Motor neuron (in vitro differentiated cells): ENCODE results near the gene TMEM139. TPM values are rescaled to one million over a fixed set of nuclear protein-coding genes. Genes with fewer than 3 reads are reported as not detected.
A peak's percentile ranks its signal among the peaks of the same experiment; 100 is the strongest.
"Not testable (repeated sequence)": the region's sequence is repeated elsewhere in the genome, so short reads cannot be mapped to it uniquely, and the experiment has no call there.

Experiments
- ATAC-seq, 8 experiments: fragments of 200-7000 bp; cut with Tn5 transposase; replicated peaks in 6 of 8; 2 replicates each; pipeline ENCODE4 v1.8.0; 2021; ENCODE audit warnings: mild to moderate bottlenecking in 8 of 8, moderate library complexity in 8 of 8
- H3K27ac ChIP-seq, 2 donors: fragments of 250-450 bp; sonication (Bioruptor Pico); 2 replicates each; pipeline ENCODE4 v1.9.0; 2021; ENCODE audit warnings: antibody characterized with exemption in 2 of 2, mild to moderate bottlenecking in 2 of 2, moderate library complexity in 1 of 2
- H3K4me1 ChIP-seq, 2 donors: fragments of 250-450 bp; sonication (Bioruptor Pico); replicated peaks in 1 of 2; 2 replicates each; pipeline ENCODE4 v1.6.1; 2021; ENCODE audit warnings: antibody characterized with exemption in 2 of 2, mild to moderate bottlenecking in 2 of 2, moderate library complexity in 1 of 2
- H3K4me3 ChIP-seq, 5 donors: fragments of 250-450 bp; sonication (Bioruptor Pico); 2 replicates each; pipeline ENCODE4 v1.9.0; 2021; ENCODE audit warnings: antibody characterized with exemption in 5 of 5, mild to moderate bottlenecking in 5 of 5, moderate library complexity in 4 of 5
- WGBS, 10 experiments: fragments of 450-650 bp; shearing (Covaris generic); methylation state at CpG; one replicate each; pipeline ENCODE4 v1.0.0; 2022; 5-methylcytosine and 5-hydroxymethylcytosine counted together
- in situ Hi-C, 9 experiments: fragments of 400-800 bp; cut with MboI; loops; one replicate each; pipeline ENCODE4 v1.15.0; 2021; ENCODE audit warnings: low sequenced_read_pairs in 9 of 9, low pct_unique_long_range_greater_than_20kb in 2 of 9; ENCODE audit not compliant: unreplicated experiment in 9 of 9
- total RNA-seq, 8 experiments: library from RNA; unstranded; fragments of 300-600 nt; gene quantifications; 2 replicates each; pipeline versions ENCODE4 v1.2.3 to v1.2.4, GENCODE V29; 2022

The TMEM139 gene
- total RNA-seq, 8 experiments from 2014 or later = 0.51 to 4.5 (median 1.8) TPM

GRCh38 chr7:143285470-143285778 lies 666 bp downstream of the TMEM139 start:
- WGBS, 10 experiments = 83 to 100% (median 100%) methylated on average over 1 to 2 of the region's 3 CpGs; no CpG with 5 or more reads in 7 of the 10 experiments
- H3K4me3 ChIP-seq = no peak overlapping the region
- H3K4me1 ChIP-seq = peaks cover 20 to 25% of the 10 kb centered on the region in 2 donors
- no peak overlapping the region for H3K27ac ChIP-seq
- in situ Hi-C loops = loop anchor here in 1 of 9 experiments (25.0 kb wide), 1 partner anchor 102 kb away; the partner anchor contains the start of gene ZYX
- no peak for ATAC-seq

- Histone ChIP-seq H3K4me1 (peaks cover 25 to 27% of the 10 kb centered on the region in 2 donors), H3K4me3 (no peak overlapping the region), H3K27ac (no peak overlapping the region)
- 60 to 100% (median 100%) methylated on average over 1 to 2 of the region's 11 CpGs; no CpG with 5 or more reads in 3 of the 10 experiments for WGBS, 10 experiments
- in situ Hi-C loops = loop anchor here in 1 of 9 experiments (25.0 kb wide), 1 partner anchor 101 kb away; the partner anchor contains the start of gene ZYX
- no peak for ATAC-seq
Measured at GRCh38 chr7:143285806-143286521, 1.2 kb downstream of the TMEM139 start.

- H3K27ac ChIP-seq = no peak overlapping the region
- in situ Hi-C loops = loop anchor here in 1 of 9 experiments (25.0 kb wide), 1 partner anchor 101 kb away; the partner anchor contains the start of gene ZYX
Measured at GRCh38 chr7:143286522-143286890, 1.7 kb downstream of the TMEM139 start.

GRCh38 chr7:143287339-143287934 lies 2.7 kb downstream of the TMEM139 start:
- ATAC-seq = no peak
- peak overlapping the region; percentile 7 to 87 (median 76) for H3K4me3 ChIP-seq
- in situ Hi-C loops = loop anchor here in 1 of 9 experiments (25.0 kb wide), 1 partner anchor 100 kb away; the partner anchor contains the start of gene ZYX
- peaks cover 27% of the 10 kb centered on the region in 2 donors for H3K4me1 ChIP-seq
- peak overlapping the region in 1 of 2 donors; percentile 2 for H3K27ac ChIP-seq
- 91 to 100% (median 97%) methylated on average over 1 to 11 of the region's 17 CpGs; no CpG with 5 or more reads in 5 of the 10 experiments for WGBS, 10 experiments

More at GRCh38 chr7:143286522-143286890, 1.7 kb downstream of the TMEM139 start:
- no peak for ATAC-seq
- Histone ChIP-seq H3K4me3 (no peak overlapping the region), H3K4me1 (peaks cover 27% of the 10 kb centered on the region in 2 donors)
- WGBS, 10 experiments = 90 to 100% (median 100%) methylated on average over 1 to 3 of the region's 6 CpGs; no CpG with 5 or more reads in 6 of the 10 experiments

- peaks cover 27% of the 10 kb centered on the region in 2 donors for H3K4me1 ChIP-seq
- peak; percentile 89 to 98 (median 96) for ATAC-seq
- in situ Hi-C loops = loop anchor here in 1 of 9 experiments (25.0 kb wide), 1 partner anchor 99 kb away; the partner anchor contains the start of gene ZYX
- 0 to 63% (median 2%) methylated on average over 1 to 23 of the region's 84 CpGs; no CpG with 5 or more reads in 4 of the 10 experiments for WGBS, 10 experiments
- H3K4me3 ChIP-seq = peak within 1 kb of the TSS; percentile 72 to 87 (median 76)
- peak within 1 kb of the TSS; percentile 84 to 91 for H3K27ac ChIP-seq
Measured at GRCh38 chr7:143287935-143288826, 3.4 kb downstream of the TMEM139 start, which contains the start of gene CASP2. CASP2 (plus strand) TSS chr7:143288351; CDS start chr7:143288456, 105 bp downstream.

GRCh38 chr7:143288836-143289235 lies 4.1 kb downstream of the TMEM139 start:
- WGBS, 10 experiments = 0 to 6% (median 3%) methylated on average over 4 to 8 of the region's 11 CpGs; no CpG with 5 or more reads in 1 of the 10 experiments
- Histone ChIP-seq H3K4me3 (peak overlapping the region; percentile 72 to 87 (median 76)), H3K27ac (peak overlapping the region; percentile 84 to 91), H3K4me1 (peaks cover 20 to 21% of the 10 kb centered on the region in 2 donors)
- in situ Hi-C loops = loop anchor here in 1 of 9 experiments (25.0 kb wide), 1 partner anchor 98 kb away; the partner anchor contains the start of gene ZYX
- peak in 1 of 8 experiments; percentile 2 for ATAC-seq

- ATAC-seq = no peak
- WGBS, 10 experiments = 0 to 32% (median 15%) methylated on average over 1 to 5 of the region's 6 CpGs; no CpG with 5 or more reads in 2 of the 10 experiments
- peak overlapping the region; percentile 72 to 87 (median 76) for H3K4me3 ChIP-seq
- in situ Hi-C loops = loop anchor here in 1 of 9 experiments (25.0 kb wide), 1 partner anchor 98 kb away; the partner anchor contains the start of gene ZYX
- H3K4me1 ChIP-seq = peaks cover 17% of the 10 kb centered on the region in 2 donors
- H3K27ac ChIP-seq = no peak overlapping the region
Measured at GRCh38 chr7:143289421-143289820, 4.7 kb downstream of the TMEM139 start.

- H3K4me1 ChIP-seq = peaks cover 13 to 17% of the 10 kb centered on the region in 2 donors
- H3K27ac ChIP-seq, ATAC-seq: not testable (repeated sequence)
- in situ Hi-C loops = loop anchor here in 1 of 9 experiments (25.0 kb wide), 1 partner anchor 97 kb away; the partner anchor contains the start of gene ZYX
- H3K4me3 ChIP-seq = peak overlapping the region; percentile 72 to 87 (median 76)
- 0 to 67% (median 46%) methylated on average over 1 to 4 of the region's 4 CpGs; no CpG with 5 or more reads in 2 of the 10 experiments for WGBS, 10 experiments
Measured at GRCh38 chr7:143289888-143290287, 5.1 kb downstream of the TMEM139 start.

- in situ Hi-C loops = loop anchor here in 1 of 9 experiments (25.0 kb wide), 1 partner anchor 97 kb away; the partner anchor contains the start of gene ZYX
- WGBS, 10 experiments = 60 to 98% (median 83%) methylated on average over 1 to 4 of the region's 4 CpGs; no CpG with 5 or more reads in 3 of the 10 experiments
- H3K4me3 ChIP-seq = peak overlapping the region in 4 of 5 donors; percentile 72 to 84 (median 76)
- H3K4me1 ChIP-seq = peaks cover 11 to 17% of the 10 kb centered on the region in 2 donors
- H3K27ac ChIP-seq = no peak overlapping the region
- no peak for ATAC-seq
Measured at GRCh38 chr7:143290293-143290692, 5.5 kb downstream of the TMEM139 start.

GRCh38 chr7:143292876-143293275 lies 8.1 kb downstream of the TMEM139 start:
- peaks cover 6 to 17% of the 10 kb centered on the region in 2 donors for H3K4me1 ChIP-seq
- no peak for ATAC-seq
- H3K27ac ChIP-seq = no peak overlapping the region
- in situ Hi-C loops = loop anchor here in 1 of 9 experiments (25.0 kb wide), 1 partner anchor 94 kb away; the partner anchor contains the start of gene ZYX
- H3K4me3 ChIP-seq = no peak overlapping the region
- WGBS, 10 experiments = 96 to 100% (median 100%) methylated on average over 2 to 4 of the region's 5 CpGs; no CpG with 5 or more reads in 5 of the 10 experiments

GRCh38 chr7:143295870-143296269 lies 11.1 kb downstream of the TMEM139 start:
- Histone ChIP-seq H3K4me3 (no peak overlapping the region), H3K27ac (no peak overlapping the region), H3K4me1 (peaks cover 0 to 3% of the 10 kb centered on the region in 2 donors)
- peak in 3 of 8 experiments; percentile 55 to 91 (median 64) for ATAC-seq
- in situ Hi-C loops = loop anchor here in 1 of 9 experiments (25.0 kb wide), 1 partner anchor 91 kb away; the partner anchor contains the start of gene ZYX
